ENCODE data around the gene GPR143. TPM values are rescaled to one million over a fixed set of nuclear protein-coding genes. Genes with fewer than 3 reads are reported as not detected.

The GPR143 gene
- total RNA-seq, 4 donors from 2014 or later: not detected

- TF ChIP-seq POLR2A (IDR thresholded peaks at IDR 0.05) (no peak), CTCF (IDR thresholded peaks at IDR 0.05) (peak; percentile 62 to 82 (median 70))
- H3K9me3 ChIP-seq: no peaks in the 10 kb centered on the region
- H3K27me3 ChIP-seq: no peaks in the 10 kb centered on the region
- no peaks in the 10 kb centered on the region for H3K4me1 ChIP-seq
- H3K27ac ChIP-seq: no peak overlapping the region
- H3K4me3 ChIP-seq: no peak overlapping the region
- peak; percentile 71 to 92 (median 77) for DNase-seq
- peaks cover 0 to 19% (median 0%) of the 10 kb centered on the region in 3 donors for H3K36me3 ChIP-seq
These were observed 56.6 kb downstream of the GPR143 start for GRCh38 chrX:9708923-9709553.

- DNase-seq: no peak
- no peaks in the 10 kb centered on the region for H3K27me3 ChIP-seq
- H3K36me3 ChIP-seq: peaks cover 0 to 19% (median 0%) of the 10 kb centered on the region in 3 donors
- TF ChIP-seq CTCF (IDR thresholded peaks at IDR 0.05): no peak
- no peak for TF ChIP-seq POLR2A (IDR thresholded peaks at IDR 0.05)
- H3K4me3 ChIP-seq: no peak overlapping the region
- H3K4me1 ChIP-seq: no peaks in the 10 kb centered on the region
- H3K9me3 ChIP-seq: no peaks in the 10 kb centered on the region
- H3K27ac ChIP-seq: no peak overlapping the region
These were observed 57.6 kb downstream of the GPR143 start for GRCh38 chrX:9708086-9708485.

- no peak overlapping the region for H3K27ac ChIP-seq
- no peak for DNase-seq
- peaks cover 0 to 19% (median 0%) of the 10 kb centered on the region in 3 donors for H3K36me3 ChIP-seq
- H3K4me3 ChIP-seq: no peak overlapping the region
- TF ChIP-seq CTCF (IDR thresholded peaks at IDR 0.05) (no peak), POLR2A (IDR thresholded peaks at IDR 0.05) (no peak)
- no peaks in the 10 kb centered on the region for H3K4me1 ChIP-seq
- no peaks in the 10 kb centered on the region for H3K9me3 ChIP-seq
- H3K27me3 ChIP-seq: no peaks in the 10 kb centered on the region
These were observed 58.2 kb downstream of the GPR143 start for GRCh38 chrX:9707306-9708033.

GRCh38 chrX:9706421-9706820, 59.2 kb downstream of the GPR143 start:
- no peaks in the 10 kb centered on the region for H3K4me1 ChIP-seq
- H3K36me3 ChIP-seq: peaks cover 0 to 10% (median 0%) of the 10 kb centered on the region in 3 donors
- no peak overlapping the region for H3K27ac ChIP-seq
- no peak for DNase-seq
- no peak for TF ChIP-seq POLR2A (IDR thresholded peaks at IDR 0.05)
- no peak for TF ChIP-seq CTCF (IDR thresholded peaks at IDR 0.05)
- H3K4me3 ChIP-seq: no peak overlapping the region
- no peaks in the 10 kb centered on the region for H3K9me3 ChIP-seq
- H3K27me3 ChIP-seq: no peaks in the 10 kb centered on the region

GRCh38 chrX:9704876-9705465, 60.7 kb downstream of the GPR143 start:
- no peak for DNase-seq
- Histone ChIP-seq H3K4me1 (no peaks in the 10 kb centered on the region), H3K4me3 (no peak overlapping the region), H3K36me3 (peaks cover 0 to 7% (median 0%) of the 10 kb centered on the region in 3 donors), H3K27me3 (no peaks in the 10 kb centered on the region), H3K27ac (no peak overlapping the region), H3K9me3 (no peaks in the 10 kb centered on the region)
- TF ChIP-seq CTCF (IDR thresholded peaks at IDR 0.05): no peak
- no peak for TF ChIP-seq POLR2A (IDR thresholded peaks at IDR 0.05)
